Measurements from ENCODE around the gene ACAP2. TPM values are rescaled to one million over a fixed set of nuclear protein-coding genes. Genes with fewer than 3 reads are reported as not detected.
"Not testable (repeated sequence)": the region's sequence is repeated elsewhere in the genome, so short reads cannot be mapped to it uniquely, and the experiment has no call there.

Gene ACAP2
- total and polyA plus RNA-seq, 4 donors = 11.2 to 146 (median 38.7) TPM

GRCh38 chr3:195296662-195297061, 146.2 kb downstream of the ACAP2 start:
- WGBS, 2 donors = 95 to 97% methylated on average over 1 of the region's 1 CpG
- DNase-seq (no peak), ATAC-seq (ENCODE audit: insufficient read depth, low FRiP score) (no peak)
- Histone ChIP-seq H3K4me1 (ENCODE audit: control insufficient read depth in 5 of 5, insufficient read depth in 5 of 5, low read length in 5 of 5) (no peaks in the 10 kb centered on the region), H3K9me3 (ENCODE audit: control insufficient read depth in 4 of 4, insufficient read depth in 3 of 4, low read length in 3 of 4) (no peaks in the 10 kb centered on the region), H3K27ac (ENCODE audit: low read depth in 1 of 2, low read length in 1 of 2) (no peak overlapping the region), H3K36me3 (ENCODE audit: control insufficient read depth in 4 of 4, insufficient read depth in 4 of 4, low read length in 4 of 4) (peaks cover 3 to 17% (median 14%) of the 10 kb centered on the region in 4 donors), H3K4me3 (no peak overlapping the region), H3K27me3 (ENCODE audit: control insufficient read depth in 3 of 3, insufficient read depth in 3 of 3, low read length in 2 of 3) (no peaks in the 10 kb centered on the region), H3K9ac (ENCODE audit: insufficient read depth in 1 of 2, low read length in 2 of 2) (no peak overlapping the region)
- no peak for TF ChIP-seq CTCF (IDR thresholded peaks at IDR 0.05; ENCODE audit: control extremely low read depth, extremely low read depth)

- no peak overlapping the region for H3K4me3 ChIP-seq
- WGBS, 2 donors = 98 to 99% methylated on average over 1 of the region's 1 CpG
- peaks cover 0 to 4% (median 0%) of the 10 kb centered on the region in 5 donors for H3K4me1 ChIP-seq (ENCODE audit: control insufficient read depth in 5 of 5, insufficient read depth in 5 of 5, low read length in 5 of 5)
- no peak for ATAC-seq (ENCODE audit: insufficient read depth, low FRiP score)
- no peak overlapping the region for H3K9ac ChIP-seq (ENCODE audit: insufficient read depth in 1 of 2, low read length in 2 of 2)
- H3K36me3 ChIP-seq (ENCODE audit: control insufficient read depth in 4 of 4, insufficient read depth in 4 of 4, low read length in 4 of 4) = peaks cover 10 to 26% (median 17%) of the 10 kb centered on the region in 4 donors
- H3K9me3 ChIP-seq (ENCODE audit: control insufficient read depth in 4 of 4, insufficient read depth in 3 of 4, low read length in 3 of 4) = no peaks in the 10 kb centered on the region
- H3K27ac ChIP-seq (ENCODE audit: low read depth in 1 of 2, low read length in 1 of 2) = no peak overlapping the region
- no peaks in the 10 kb centered on the region for H3K27me3 ChIP-seq (ENCODE audit: control insufficient read depth in 3 of 3, insufficient read depth in 3 of 3, low read length in 2 of 3)
- no peak for TF ChIP-seq CTCF (IDR thresholded peaks at IDR 0.05; ENCODE audit: control extremely low read depth, extremely low read depth)
- DNase-seq = no peak
Observed at GRCh38 chr3:195291121-195291520, 151.7 kb downstream of the ACAP2 start.

- DNase-seq; ATAC-seq (ENCODE audit: insufficient read depth, low FRiP score); H3K27ac ChIP-seq (ENCODE audit: low read depth in 1 of 2, low read length in 1 of 2); H3K9ac ChIP-seq (ENCODE audit: insufficient read depth in 1 of 2, low read length in 2 of 2); H3K27me3 ChIP-seq (ENCODE audit: control insufficient read depth in 3 of 3, insufficient read depth in 3 of 3, low read length in 2 of 3); H3K9me3 ChIP-seq (ENCODE audit: control insufficient read depth in 4 of 4, insufficient read depth in 3 of 4, low read length in 3 of 4); H3K4me3 ChIP-seq; H3K4me1 ChIP-seq (ENCODE audit: control insufficient read depth in 5 of 5, insufficient read depth in 5 of 5, low read length in 5 of 5): not testable (repeated sequence)
- peaks cover 10 to 25% (median 18%) of the 10 kb centered on the region in 4 donors for H3K36me3 ChIP-seq (ENCODE audit: control insufficient read depth in 4 of 4, insufficient read depth in 4 of 4, low read length in 4 of 4)
- WGBS, 2 donors = 98 to 99% methylated on average over 5 of the region's 5 CpGs
Observed at GRCh38 chr3:195290643-195291042, 152.2 kb downstream of the ACAP2 start.

- Histone ChIP-seq H3K4me1 (ENCODE audit: control insufficient read depth in 5 of 5, insufficient read depth in 5 of 5, low read length in 5 of 5) (peaks cover 0 to 12% (median 4%) of the 10 kb centered on the region in 5 donors), H3K4me3 (no peak overlapping the region), H3K27ac (ENCODE audit: low read depth in 1 of 2, low read length in 1 of 2) (no peak overlapping the region), H3K36me3 (ENCODE audit: control insufficient read depth in 4 of 4, insufficient read depth in 4 of 4, low read length in 4 of 4) (peaks cover 0 to 21% (median 12%) of the 10 kb centered on the region in 4 donors), H3K27me3 (ENCODE audit: control insufficient read depth in 3 of 3, insufficient read depth in 3 of 3, low read length in 2 of 3) (no peaks in the 10 kb centered on the region), H3K9ac (ENCODE audit: insufficient read depth in 1 of 2, low read length in 2 of 2) (no peak overlapping the region), H3K9me3 (ENCODE audit: control insufficient read depth in 4 of 4, insufficient read depth in 3 of 4, low read length in 3 of 4) (no peaks in the 10 kb centered on the region)
- ATAC-seq (ENCODE audit: insufficient read depth, low FRiP score) (no peak), DNase-seq (peak in 2 of 3 donors; percentile 36 to 40)
- 55 to 80% methylated on average over 4 of the region's 4 CpGs for WGBS, 2 donors
- no peak for TF ChIP-seq CTCF (IDR thresholded peaks at IDR 0.05; ENCODE audit: control extremely low read depth, extremely low read depth)
Observed at GRCh38 chr3:195286115-195286872, 156.5 kb downstream of the ACAP2 start.
